HG02870 (cell line): Measurements from ENCODE around the gene BRMS1.

Experiments
- ATAC-seq: cut with Tn5 transposase; IDR thresholded peaks from one replicate; pipeline ENCODE4 v1.9.1; 2021; ENCODE audit warnings: mild to moderate bottlenecking, moderate library complexity; ENCODE audit not compliant: unreplicated experiment

BRMS1 gene

DNA sequence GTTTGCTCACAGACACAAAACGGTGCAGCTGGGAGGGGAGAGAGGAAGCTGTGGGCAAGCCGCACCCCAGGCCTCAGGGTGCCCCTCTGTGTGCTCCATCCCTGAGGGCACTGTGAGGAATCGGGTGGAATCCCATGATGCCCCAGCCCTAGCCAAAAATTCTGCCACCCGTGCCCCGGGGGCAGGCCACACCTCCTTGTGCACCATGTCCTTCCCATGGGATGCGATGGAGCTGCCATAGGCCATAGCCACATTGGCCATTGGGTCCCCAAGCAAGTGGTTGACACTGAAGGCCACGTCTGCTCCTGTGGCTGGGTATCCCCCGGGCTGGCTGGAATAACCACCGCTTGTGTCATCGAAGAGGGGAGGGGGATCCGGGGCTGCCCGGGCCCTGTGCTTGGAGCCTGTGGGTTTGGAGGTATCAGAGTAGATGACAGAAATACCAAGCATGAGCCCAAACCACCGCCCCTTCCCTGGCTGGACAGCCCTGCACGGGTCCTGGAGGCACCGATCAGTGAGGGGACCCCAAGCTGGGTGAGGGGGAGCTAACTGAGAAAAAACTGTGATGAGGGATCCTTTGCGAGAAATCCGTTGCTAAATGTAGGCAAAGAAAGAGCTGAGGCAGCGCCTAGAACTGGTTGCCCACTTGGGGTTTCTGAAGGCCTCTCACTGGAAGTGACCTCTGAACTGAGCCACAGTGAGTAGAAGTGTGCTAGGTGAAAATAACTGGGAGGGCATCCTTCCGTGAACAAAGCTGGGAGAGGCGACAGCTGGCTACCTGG, 56.8 kb downstream of the BRMS1 start:
- ATAC-seq, result no peak
